ENCODE results near the gene LPAR2.

- TF ChIP-seq CTCF (IDR thresholded peaks at IDR 0.05; ENCODE audit: low read length) (no peak), EZH2 (IDR thresholded peaks at IDR 0.05; ENCODE audit: borderline replicate concordance, low read length) (no peak)
Measured at GRCh38 chr19:19642506-19643157, 14.6 kb upstream of the LPAR2 start.

Data from OCI-LY1 (cell line).